ENCODE results near the gene MED13. TPM values are rescaled to one million over a fixed set of nuclear protein-coding genes. Genes with fewer than 3 reads are reported as not detected.

The MED13 gene, protein sequence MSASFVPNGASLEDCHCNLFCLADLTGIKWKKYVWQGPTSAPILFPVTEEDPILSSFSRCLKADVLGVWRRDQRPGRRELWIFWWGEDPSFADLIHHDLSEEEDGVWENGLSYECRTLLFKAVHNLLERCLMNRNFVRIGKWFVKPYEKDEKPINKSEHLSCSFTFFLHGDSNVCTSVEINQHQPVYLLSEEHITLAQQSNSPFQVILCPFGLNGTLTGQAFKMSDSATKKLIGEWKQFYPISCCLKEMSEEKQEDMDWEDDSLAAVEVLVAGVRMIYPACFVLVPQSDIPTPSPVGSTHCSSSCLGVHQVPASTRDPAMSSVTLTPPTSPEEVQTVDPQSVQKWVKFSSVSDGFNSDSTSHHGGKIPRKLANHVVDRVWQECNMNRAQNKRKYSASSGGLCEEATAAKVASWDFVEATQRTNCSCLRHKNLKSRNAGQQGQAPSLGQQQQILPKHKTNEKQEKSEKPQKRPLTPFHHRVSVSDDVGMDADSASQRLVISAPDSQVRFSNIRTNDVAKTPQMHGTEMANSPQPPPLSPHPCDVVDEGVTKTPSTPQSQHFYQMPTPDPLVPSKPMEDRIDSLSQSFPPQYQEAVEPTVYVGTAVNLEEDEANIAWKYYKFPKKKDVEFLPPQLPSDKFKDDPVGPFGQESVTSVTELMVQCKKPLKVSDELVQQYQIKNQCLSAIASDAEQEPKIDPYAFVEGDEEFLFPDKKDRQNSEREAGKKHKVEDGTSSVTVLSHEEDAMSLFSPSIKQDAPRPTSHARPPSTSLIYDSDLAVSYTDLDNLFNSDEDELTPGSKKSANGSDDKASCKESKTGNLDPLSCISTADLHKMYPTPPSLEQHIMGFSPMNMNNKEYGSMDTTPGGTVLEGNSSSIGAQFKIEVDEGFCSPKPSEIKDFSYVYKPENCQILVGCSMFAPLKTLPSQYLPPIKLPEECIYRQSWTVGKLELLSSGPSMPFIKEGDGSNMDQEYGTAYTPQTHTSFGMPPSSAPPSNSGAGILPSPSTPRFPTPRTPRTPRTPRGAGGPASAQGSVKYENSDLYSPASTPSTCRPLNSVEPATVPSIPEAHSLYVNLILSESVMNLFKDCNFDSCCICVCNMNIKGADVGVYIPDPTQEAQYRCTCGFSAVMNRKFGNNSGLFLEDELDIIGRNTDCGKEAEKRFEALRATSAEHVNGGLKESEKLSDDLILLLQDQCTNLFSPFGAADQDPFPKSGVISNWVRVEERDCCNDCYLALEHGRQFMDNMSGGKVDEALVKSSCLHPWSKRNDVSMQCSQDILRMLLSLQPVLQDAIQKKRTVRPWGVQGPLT (N-terminal part only)
- 59.9 TPM for total RNA-seq

GRCh38 chr17:62064791-62065563, at the start of gene MED13:
MED13 (minus strand) TSS chr17:62065278; CDS start chr17:62065205, 73 bp downstream.
- Histone ChIP-seq H3K4me1 (peaks cover 50% of the 10 kb centered on the region), H3K36me3 (peaks cover 0 to 13% of the 10 kb centered on the region in 2 donors), H3K9me3 (no peaks in the 10 kb centered on the region), H3K27ac (peak within 1 kb of the TSS; percentile 99), H3K27me3 (no peaks in the 10 kb centered on the region), H3K4me3 (peak within 1 kb of the TSS; percentile 62 to 98)
- intact Hi-C loops (cut with DNase I): loop anchor here (5.0 to 10.0 kb wide), 2 partner anchors 138 to 650 kb away; partner anchors contain the start of gene INTS2
- TF ChIP-seq, protein P1, sequence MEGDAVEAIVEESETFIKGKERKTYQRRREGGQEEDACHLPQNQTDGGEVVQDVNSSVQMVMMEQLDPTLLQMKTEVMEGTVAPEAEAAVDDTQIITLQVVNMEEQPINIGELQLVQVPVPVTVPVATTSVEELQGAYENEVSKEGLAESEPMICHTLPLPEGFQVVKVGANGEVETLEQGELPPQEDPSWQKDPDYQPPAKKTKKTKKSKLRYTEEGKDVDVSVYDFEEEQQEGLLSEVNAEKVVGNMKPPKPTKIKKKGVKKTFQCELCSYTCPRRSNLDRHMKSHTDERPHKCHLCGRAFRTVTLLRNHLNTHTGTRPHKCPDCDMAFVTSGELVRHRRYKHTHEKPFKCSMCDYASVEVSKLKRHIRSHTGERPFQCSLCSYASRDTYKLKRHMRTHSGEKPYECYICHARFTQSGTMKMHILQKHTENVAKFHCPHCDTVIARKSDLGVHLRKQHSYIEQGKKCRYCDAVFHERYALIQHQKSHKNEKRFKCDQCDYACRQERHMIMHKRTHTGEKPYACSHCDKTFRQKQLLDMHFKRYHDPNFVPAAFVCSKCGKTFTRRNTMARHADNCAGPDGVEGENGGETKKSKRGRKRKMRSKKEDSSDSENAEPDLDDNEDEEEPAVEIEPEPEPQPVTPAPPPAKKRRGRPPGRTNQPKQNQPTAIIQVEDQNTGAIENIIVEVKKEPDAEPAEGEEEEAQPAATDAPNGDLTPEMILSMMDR (IDR thresholded peaks at IDR 0.05): no peak
- no peak for TF ChIP-seq POLR2A (IDR thresholded peaks at IDR 0.05)
- TF ChIP-seq POLR2AphosphoS5 (IDR thresholded peaks at IDR 0.05; ENCODE audit: insufficient read depth in 1 of 2, low read depth in 1 of 2): no peak
- DNase-seq (ENCODE audit: extremely low spot score in 2 of 2): no peak

GRCh38 chr17:62112229-62112628, 47.2 kb upstream of the MED13 start:
- no peaks in the 10 kb centered on the region for H3K36me3 ChIP-seq
- H3K4me3 ChIP-seq: no peak overlapping the region
- no peaks in the 10 kb centered on the region for H3K27me3 ChIP-seq
- TF ChIP-seq, protein P1 (IDR thresholded peaks at IDR 0.05): no peak
- TF ChIP-seq POLR2A (IDR thresholded peaks at IDR 0.05) (no peak), POLR2AphosphoS5 (IDR thresholded peaks at IDR 0.05; ENCODE audit: insufficient read depth in 1 of 2, low read depth in 1 of 2) (no peak)
- no peaks in the 10 kb centered on the region for H3K4me1 ChIP-seq
- no peak overlapping the region for H3K27ac ChIP-seq
- intact Hi-C loops (cut with DNase I): no loop called here
- no peaks in the 10 kb centered on the region for H3K9me3 ChIP-seq
- DNase-seq (ENCODE audit: extremely low spot score in 2 of 2): no peak

DNA sequence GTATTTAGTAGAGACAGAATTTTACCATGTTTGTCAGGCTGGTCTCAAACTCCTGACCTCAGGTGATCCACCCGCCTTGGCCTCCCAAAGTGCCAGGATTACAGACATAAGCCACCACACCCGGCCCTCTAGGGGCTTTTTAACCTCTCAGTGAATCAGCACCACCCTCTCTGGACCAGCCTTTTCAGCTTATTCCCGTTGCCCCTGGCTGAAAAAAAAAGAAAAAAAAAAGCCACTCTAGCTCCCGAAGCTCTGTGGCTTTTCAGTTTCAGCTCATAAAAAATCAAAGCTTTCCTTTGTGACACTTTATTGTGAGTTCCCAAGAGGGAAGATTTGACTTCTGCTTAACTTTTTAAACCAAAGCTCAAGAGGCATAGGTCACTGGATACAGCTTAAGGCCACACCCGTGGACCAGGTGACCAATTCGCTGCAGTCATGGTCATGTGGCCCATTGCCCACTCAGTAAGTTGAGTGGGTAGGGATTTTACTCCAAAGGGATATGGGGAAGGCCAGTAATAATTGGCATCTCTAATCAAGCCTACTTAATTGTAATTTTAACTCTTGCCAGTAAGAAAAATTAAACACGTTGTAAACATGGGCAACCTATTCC, 46.6 kb upstream of the MED13 start:
- H3K9me3 ChIP-seq: no peaks in the 10 kb centered on the region
- H3K27me3 ChIP-seq: no peaks in the 10 kb centered on the region
- TF ChIP-seq POLR2AphosphoS5 (IDR thresholded peaks at IDR 0.05; ENCODE audit: insufficient read depth in 1 of 2, low read depth in 1 of 2): no peak
- TF ChIP-seq POLR2A (IDR thresholded peaks at IDR 0.05): no peak
- TF ChIP-seq, protein P1 (IDR thresholded peaks at IDR 0.05): no peak
- no peak overlapping the region for H3K4me3 ChIP-seq
- no peak overlapping the region for H3K27ac ChIP-seq
- H3K36me3 ChIP-seq: no peaks in the 10 kb centered on the region
- no peak for DNase-seq (ENCODE audit: extremely low spot score in 2 of 2)
- intact Hi-C loops (cut with DNase I): no loop called here
- no peaks in the 10 kb centered on the region for H3K4me1 ChIP-seq

GRCh38 chr17:62110923-62111484, 45.9 kb upstream of the MED13 start:
- no peaks in the 10 kb centered on the region for H3K27me3 ChIP-seq
- H3K4me3 ChIP-seq: no peak overlapping the region
- intact Hi-C loops (cut with DNase I): no loop called here
- DNase-seq (ENCODE audit: extremely low spot score in 2 of 2): no peak
- no peaks in the 10 kb centered on the region for H3K36me3 ChIP-seq
- no peaks in the 10 kb centered on the region for H3K4me1 ChIP-seq
- H3K9me3 ChIP-seq: no peaks in the 10 kb centered on the region
- no peak for TF ChIP-seq POLR2AphosphoS5 (IDR thresholded peaks at IDR 0.05; ENCODE audit: insufficient read depth in 1 of 2, low read depth in 1 of 2)
- TF ChIP-seq, protein P1 (IDR thresholded peaks at IDR 0.05): no peak
- TF ChIP-seq POLR2A (IDR thresholded peaks at IDR 0.05): no peak
- H3K27ac ChIP-seq: no peak overlapping the region

All from vagina (tissue), 2 donors.